GM19467 (cell line): ENCODE data around the gene ZNF277.

ENCODE experiments used
- ATAC-seq: cut with Tn5 transposase; IDR thresholded peaks from one replicate; pipeline ENCODE4 v1.9.1; 2021; ENCODE audit warnings: mild to moderate bottlenecking, moderate library complexity; ENCODE audit not compliant: unreplicated experiment

Gene ZNF277

GRCh38 chr7:112338786-112339185, 132.3 kb downstream of the ZNF277 start:
- ATAC-seq = no peak

DNA sequence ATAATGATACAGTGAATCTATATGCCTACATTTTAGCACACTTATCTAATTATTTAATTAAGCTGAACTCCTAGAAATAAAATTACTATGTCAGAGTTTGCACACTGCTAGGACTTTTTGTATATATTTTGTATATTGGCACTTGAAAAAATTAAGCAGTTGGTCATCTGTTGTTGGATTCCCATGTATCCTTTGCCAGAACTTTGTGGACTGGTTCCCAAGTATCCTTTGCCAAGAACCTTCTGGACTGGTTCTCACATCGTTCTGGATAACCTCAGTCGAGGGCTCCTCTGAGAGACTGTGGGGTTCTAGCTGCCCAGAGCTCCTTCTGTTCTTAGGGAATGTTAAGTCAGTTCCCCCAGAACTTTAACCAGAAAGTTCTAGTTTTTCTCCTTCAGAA, 135.0 kb downstream of the ZNF277 start:
- no peak for ATAC-seq

DNA sequence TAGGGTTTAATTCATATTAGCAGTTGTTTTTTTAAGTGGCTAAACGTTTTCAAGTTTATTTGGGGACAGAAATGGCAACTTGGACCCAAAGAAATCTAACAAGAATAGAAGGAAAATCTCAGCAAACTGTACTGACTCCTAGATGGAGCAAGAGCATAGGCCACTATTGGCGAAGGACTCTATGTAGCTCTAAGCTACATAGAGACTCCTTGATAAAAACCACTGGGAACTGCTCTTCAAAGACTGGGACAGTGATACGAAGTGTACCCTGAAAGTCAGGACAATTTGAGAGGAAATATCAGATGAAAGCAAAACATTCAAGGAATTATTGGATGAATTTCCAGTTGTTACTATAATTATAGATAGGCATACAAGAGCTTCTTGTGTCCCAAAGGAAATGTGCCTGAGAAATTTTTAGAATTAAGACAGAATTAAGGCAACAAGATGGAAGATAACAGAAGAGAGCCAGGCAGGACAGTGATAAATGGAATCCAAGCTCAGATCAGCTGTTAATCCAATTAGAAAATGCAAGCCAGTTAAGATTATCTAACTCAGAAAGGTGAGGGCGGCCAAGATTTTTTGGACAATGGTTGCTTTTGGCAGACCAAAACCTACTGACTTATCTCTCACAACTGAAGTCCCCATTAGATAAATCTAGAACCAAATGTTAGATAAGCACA, 140.0 kb downstream of the ZNF277 start:
- ATAC-seq = no peak

- ATAC-seq = no peak
Observed at GRCh38 chr7:112347088-112347487, 140.6 kb downstream of the ZNF277 start.

GRCh38 chr7:112350585-112350984, 144.1 kb downstream of the ZNF277 start:
- ATAC-seq = no peak

GRCh38 chr7:112356596-112356995, 150.1 kb downstream of the ZNF277 start:
- no peak for ATAC-seq

GRCh38 chr7:112357136-112357535, 150.6 kb downstream of the ZNF277 start:
- ATAC-seq = no peak

DNA sequence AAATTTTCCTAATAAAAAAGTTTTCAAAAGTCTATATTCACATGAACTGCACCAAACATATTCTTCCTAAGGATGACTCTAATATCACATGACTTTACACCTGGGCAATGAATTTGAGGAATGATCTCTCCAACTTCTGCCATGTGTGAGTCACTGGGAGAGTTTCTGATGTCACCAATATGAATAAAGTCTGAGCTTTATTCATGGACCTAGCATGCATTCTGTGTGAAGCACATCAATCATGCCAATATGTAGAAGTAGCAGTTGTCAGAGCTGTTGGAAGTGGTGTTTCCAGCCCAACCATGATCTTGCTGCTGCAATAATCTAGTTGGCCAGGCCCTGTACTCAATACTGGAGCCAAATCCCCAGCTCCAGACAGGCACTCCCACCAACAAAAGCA, 152.0 kb downstream of the ZNF277 start:
- ATAC-seq = no peak

DNA sequence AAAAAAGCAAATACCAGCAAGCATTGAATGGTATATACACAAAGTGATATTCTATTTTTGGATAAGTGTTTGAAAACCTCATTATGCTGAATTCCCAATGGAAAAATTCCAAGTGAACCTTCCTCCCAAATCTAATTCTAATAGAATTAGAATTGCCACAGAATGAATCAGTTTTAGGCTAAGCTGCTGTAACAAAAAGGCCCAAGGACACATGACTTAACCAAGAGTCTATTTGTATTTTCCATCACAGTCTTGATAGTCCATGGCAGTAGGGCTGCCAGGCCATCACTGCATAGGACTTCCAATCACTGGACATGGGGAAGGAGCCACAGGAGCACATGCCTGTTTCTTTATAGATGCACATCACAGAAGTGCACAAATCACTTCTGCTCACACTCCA, 152.6 kb downstream of the ZNF277 start:
- no peak for ATAC-seq

DNA sequence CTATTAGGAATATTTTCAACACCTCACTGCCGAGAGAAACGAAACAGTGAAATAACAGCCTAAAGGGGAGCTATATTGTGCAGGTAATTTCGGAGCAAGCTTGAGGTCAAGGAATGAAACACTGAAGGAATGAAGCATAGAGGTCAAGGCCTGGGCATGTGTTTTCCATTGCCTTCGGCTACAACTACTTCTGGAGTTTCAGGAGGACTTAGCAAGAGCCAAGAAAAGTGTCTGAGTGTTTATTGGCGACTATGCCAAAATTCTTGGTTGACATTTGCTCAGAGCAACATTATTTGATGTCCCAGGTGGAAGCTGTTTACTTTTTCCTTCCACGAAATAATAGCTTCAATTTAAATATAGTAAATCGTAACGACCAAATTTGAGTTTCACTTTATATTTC, 154.2 kb downstream of the ZNF277 start:
- ATAC-seq = no peak

GRCh38 chr7:112361154-112361553, 154.7 kb downstream of the ZNF277 start:
- no peak for ATAC-seq

GRCh38 chr7:112362053-112362650, 155.7 kb downstream of the ZNF277 start:
- ATAC-seq = no peak

DNA sequence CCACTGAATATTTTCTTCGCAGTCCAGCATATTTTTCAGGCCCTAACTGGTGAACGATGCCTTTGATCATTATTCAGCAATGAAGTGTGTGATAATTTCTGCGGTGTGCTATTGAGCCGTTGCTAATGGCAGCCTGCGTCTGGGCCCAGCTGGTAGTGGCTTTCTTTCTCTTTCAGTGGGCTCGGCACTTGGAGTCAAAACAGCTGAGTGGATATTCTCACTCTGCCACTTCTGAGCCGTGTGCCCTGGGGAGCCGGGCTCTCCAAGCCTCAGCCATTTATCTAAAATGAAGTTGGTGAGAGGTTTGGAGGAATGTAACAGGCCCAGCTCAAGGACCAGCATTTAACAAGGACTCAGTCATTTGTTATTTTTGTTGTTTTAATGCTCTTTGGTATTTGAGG, 156.2 kb downstream of the ZNF277 start:
- ATAC-seq = no peak

GRCh38 chr7:112364388-112364787, 157.9 kb downstream of the ZNF277 start:
- ATAC-seq = no peak

DNA sequence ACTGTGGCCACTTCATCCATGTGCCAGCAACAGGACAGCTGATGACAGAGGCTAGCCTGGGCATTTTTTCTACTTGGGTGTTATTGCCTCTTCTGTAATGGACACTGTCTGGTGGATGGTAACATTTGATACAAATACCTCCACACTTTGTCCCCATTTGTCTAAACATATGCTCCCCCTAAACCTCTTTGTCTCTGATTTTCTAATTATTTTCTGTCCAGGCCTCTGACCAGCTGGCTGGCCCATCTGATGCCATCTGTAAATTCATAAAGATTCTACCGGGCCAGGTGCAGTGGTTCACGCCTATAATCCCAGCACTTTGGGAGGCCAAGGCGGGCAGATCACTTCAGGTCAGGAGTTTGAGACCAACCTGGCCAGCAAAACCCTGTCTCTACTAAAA, 159.1 kb downstream of the ZNF277 start:
- ATAC-seq = no peak

- ATAC-seq = no peak
Observed at GRCh38 chr7:112366886-112367285, 160.4 kb downstream of the ZNF277 start.

DNA sequence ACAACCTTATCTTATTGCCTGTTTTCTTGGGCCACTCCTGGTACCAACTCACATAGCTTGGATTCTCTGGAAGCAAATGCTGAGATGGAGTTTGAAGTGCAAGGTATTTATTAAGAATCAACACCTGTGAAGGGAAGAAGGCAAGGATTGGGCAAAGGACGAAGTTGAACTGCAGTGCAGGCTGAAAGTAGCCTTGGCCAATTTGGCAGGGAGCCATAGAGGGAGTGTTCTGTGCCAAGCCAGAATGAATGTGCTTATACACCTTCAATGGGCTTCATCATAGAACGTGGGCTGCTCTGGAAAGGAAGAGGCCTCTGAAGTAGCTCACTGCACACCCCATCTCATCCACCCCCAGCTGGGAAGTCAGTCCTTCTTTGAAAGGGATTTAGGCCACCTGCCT, 163.9 kb downstream of the ZNF277 start:
- no peak for ATAC-seq

DNA sequence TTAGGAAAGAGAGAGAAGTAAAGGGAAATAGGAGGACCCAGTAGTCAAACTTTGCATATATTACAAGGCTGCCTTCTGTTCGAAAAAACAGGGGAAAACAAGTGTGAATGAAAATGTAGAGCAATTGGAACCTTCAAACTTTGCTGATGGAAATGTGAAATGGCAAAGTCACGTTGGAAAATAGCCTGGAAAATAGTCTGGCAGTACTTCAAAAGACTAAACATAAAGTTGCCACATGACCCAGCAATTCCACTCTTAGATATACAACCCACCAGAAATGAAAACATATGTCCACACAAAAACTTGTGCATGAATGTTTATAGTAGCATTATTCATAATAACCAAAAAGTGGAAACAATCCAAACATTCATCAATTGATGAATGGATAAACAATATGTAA, 165.2 kb downstream of the ZNF277 start:
- ATAC-seq = no peak

DNA sequence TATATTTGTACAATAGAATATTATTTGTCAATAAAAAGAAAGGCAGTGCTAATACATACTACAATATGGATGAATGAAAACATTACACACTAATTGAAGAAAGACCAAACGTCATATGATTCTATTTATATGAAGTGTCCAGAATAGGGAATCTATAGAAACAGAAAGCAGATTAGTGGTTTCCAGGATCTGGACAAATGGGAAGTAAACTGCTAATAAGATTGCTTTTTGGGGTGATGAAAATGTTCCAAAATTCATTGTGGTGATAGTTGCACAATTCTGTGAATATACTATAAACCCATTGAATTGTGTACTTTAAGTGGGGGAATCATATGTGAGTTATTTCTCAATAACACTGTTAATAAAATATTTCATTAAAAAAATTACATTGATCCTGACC, 165.6 kb downstream of the ZNF277 start:
- ATAC-seq = no peak

GRCh38 chr7:112377593-112377992, 171.1 kb downstream of the ZNF277 start:
- no peak for ATAC-seq

DNA sequence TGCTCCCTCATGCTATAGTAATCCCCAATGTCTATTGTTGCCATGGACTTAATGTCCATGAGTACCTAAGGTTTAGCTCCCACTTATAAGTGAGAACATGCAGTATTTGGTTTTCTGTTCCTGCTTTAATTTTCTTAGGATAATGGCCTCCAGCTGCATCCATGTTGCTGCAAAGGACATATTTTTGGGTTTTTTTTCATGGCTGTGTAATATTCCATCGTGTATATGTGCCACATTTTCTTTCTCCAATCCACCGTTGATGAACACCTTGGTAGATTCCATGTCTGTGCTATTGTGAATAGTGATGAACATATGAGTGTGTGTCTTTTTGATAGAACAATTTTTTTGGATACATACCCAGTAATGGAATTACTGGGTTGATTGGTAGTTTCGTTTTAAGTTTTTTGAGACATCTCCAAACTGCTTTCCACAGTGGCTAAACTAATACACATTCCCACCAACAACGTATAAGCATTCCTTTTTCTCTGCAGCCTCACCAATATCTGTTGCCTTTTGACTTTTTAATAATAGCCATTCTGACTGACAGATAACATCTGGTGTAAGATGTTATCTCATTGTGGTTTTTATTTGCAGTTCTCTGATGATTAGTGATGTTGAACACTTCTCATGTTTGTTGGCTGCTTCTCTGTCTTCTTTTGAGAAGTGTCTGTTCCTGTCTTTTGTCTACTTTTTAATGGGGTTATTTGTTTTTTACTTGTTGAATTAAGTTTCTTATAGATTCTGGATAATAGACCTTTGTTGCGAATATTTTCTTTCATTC, 175.0 kb downstream of the ZNF277 start:
- ATAC-seq = no peak
